Fibroblast of lung (primary cell): ENCODE data around the gene SORT1.

Source experiments
- CTCF ChIP-seq, 2 donors: IDR thresholded peaks in 1 of 2; conservative IDR thresholded peaks in 1 of 2; 1 replicate in 1 of 2; 2 replicates in 1 of 2; pipeline ENCODE4 v1.5.1; 2011 to 2012; ENCODE audit warnings: low read length in 2 of 2, control low read depth in 1 of 2, inconsistent platforms in 1 of 2, low read depth in 1 of 2, mild to moderate bottlenecking in 1 of 2
- EZH2 ChIP-seq: IDR thresholded peaks from 2 replicates; pipeline ENCODE4 v1.5.1; 2012; ENCODE audit warnings: low read length, control low read depth, mild to moderate bottlenecking; ENCODE audit errors: missing control alignments

GRCh38 chr1:109423498-109423897 lies 25.8 kb upstream of the SORT1 start:
- TF ChIP-seq EZH2 (no peak), CTCF (conservative IDR thresholded peaks at IDR 0.05 in 1 of 2, IDR thresholded peaks at IDR 0.05 in 1 of 2; ENCODE audit: low read depth in 1 of 2, low read length in 2 of 2) (no peak)
